ENCODE measurements around the gene SSX2IP.
"Not testable (repeated sequence)": the region's sequence is repeated elsewhere in the genome, so short reads cannot be mapped to it uniquely, and the experiment has no call there.

The SSX2IP gene

DNA sequence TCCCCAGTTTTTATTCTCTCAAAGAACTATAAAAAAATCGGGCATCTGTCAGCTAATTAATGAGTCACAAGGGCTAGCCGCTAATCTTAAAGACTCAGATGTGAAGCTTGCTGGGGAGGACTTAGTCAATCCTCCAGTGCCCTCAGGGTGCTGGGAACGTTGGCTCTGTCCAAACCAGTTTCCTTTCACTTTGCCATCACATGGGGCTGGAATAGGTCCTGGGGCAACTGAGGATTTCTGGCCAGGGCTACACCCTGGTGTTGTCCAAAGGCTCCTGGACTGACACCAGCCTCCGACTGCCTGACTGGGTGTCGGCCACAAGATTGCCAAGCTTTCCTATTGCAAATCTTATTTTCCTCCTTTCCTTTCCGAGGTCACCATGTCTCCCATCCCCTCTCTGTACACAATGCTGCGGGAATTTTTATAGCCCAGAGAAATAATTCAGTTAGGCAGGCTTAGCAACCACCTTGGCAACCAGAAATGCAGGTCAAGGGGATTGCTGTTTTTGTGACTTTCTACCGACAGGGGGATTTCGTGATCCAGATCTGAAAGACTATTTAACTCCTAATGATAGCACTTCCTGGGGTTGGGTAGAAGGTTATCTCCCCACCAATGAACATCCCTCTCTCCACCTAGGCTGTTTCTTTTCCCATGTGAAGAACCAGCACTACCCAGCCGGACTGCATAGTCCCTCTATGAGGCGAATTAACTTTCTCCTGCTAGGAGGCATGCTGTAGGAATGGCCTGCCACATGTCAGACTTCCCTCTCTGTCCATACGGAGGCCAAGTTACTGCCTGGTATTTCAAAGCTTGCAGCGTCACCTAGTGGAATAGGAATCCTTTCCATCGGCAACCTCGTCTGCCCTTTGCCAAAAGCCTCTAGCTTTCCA, 86.1 kb downstream of the SSX2IP start:
- no peaks in the 10 kb centered on the region for H3K36me3 ChIP-seq (ENCODE audit: insufficient read depth, insufficient read length, low read length)
- H3K27me3 ChIP-seq (ENCODE audit: insufficient read depth, insufficient read length), result no peaks in the 10 kb centered on the region
- no peak overlapping the region for H3K4me3 ChIP-seq (ENCODE audit: insufficient read length, low read depth)
- peak; percentile 48 for DNase-seq (ENCODE audit: low read depth, low spot score)
- H3K4me1 ChIP-seq (ENCODE audit: insufficient read depth, insufficient read length), result no peaks in the 10 kb centered on the region
- H3K9ac ChIP-seq (ENCODE audit: insufficient read length, low read depth), result no peak overlapping the region
- TF ChIP-seq YY1 (IDR thresholded peaks at IDR 0.05; ENCODE audit: insufficient read depth, insufficient read length) (no peak), ZNF274 (IDR thresholded peaks at IDR 0.05; ENCODE audit: low read depth, low read length) (no peak), SUZ12 (IDR thresholded peaks at IDR 0.05; ENCODE audit: extremely low read depth, insufficient read depth, insufficient read length) (no peak)
- H3K9me3 ChIP-seq (ENCODE audit: insufficient read depth, low read length), result peaks cover 52% of the 10 kb centered on the region

DNA sequence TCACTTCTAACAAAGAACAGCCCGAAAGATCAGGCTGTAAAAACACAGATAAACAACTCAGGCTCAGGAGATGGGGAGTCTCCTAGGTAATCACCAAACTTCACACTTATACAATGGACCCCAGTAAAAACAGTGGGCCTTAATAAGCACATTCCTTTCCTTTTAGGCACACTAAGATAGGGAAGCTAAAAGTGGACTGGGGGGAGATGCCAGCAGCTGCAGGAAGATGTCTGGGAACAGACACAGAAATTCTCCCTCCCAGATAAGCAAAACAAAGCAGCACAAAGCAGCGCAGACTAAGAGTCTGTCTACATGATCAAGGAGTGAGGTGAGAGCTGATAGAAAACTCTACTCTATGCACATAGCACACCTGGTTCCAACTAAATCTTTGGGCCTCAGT, 87.0 kb downstream of the SSX2IP start:
- peaks cover 45% of the 10 kb centered on the region for H3K9me3 ChIP-seq (ENCODE audit: insufficient read depth, low read length)
- peak; percentile 28 for DNase-seq (ENCODE audit: low read depth, low spot score)
- no peak overlapping the region for H3K4me3 ChIP-seq (ENCODE audit: insufficient read length, low read depth)
- H3K27me3 ChIP-seq (ENCODE audit: insufficient read depth, insufficient read length), result no peaks in the 10 kb centered on the region
- no peak overlapping the region for H3K9ac ChIP-seq (ENCODE audit: insufficient read length, low read depth)
- TF ChIP-seq SUZ12 (IDR thresholded peaks at IDR 0.05; ENCODE audit: extremely low read depth, insufficient read depth, insufficient read length) (no peak), ZNF274 (IDR thresholded peaks at IDR 0.05; ENCODE audit: low read depth, low read length) (no peak)
- H3K36me3 ChIP-seq (ENCODE audit: insufficient read depth, insufficient read length, low read length), result no peaks in the 10 kb centered on the region
- H3K4me1 ChIP-seq (ENCODE audit: insufficient read depth, insufficient read length), result no peaks in the 10 kb centered on the region

DNA sequence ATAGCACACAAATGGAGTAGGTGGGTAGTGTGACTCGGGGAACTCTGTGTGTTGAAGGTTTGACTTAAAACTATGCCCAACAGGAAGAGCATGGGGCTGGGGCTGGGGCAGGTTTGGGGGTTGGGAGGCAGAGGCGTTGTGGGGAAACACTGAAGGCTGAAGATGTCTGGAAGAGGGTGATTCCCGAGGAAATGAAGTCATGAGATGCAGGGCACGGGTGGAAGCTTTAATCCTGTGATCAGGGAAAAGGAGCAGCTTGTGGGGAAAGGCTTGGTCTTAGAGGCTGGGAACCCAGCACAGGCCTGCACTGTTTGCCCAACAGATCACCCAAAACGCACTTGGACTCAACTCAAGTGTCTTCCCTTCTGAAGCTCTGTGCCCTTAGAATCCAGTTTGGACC, 89.5 kb downstream of the SSX2IP start:
- H3K27me3 ChIP-seq (ENCODE audit: insufficient read depth, insufficient read length), result no peaks in the 10 kb centered on the region
- no peak overlapping the region for H3K9ac ChIP-seq (ENCODE audit: insufficient read length, low read depth)
- no peaks in the 10 kb centered on the region for H3K4me1 ChIP-seq (ENCODE audit: insufficient read depth, insufficient read length)
- TF ChIP-seq SUZ12 (IDR thresholded peaks at IDR 0.05; ENCODE audit: extremely low read depth, insufficient read depth, insufficient read length) (no peak), ZNF274 (IDR thresholded peaks at IDR 0.05; ENCODE audit: low read depth, low read length) (no peak), YY1 (IDR thresholded peaks at IDR 0.05; ENCODE audit: insufficient read depth, insufficient read length) (no peak)
- peaks cover 21% of the 10 kb centered on the region for H3K9me3 ChIP-seq (ENCODE audit: insufficient read depth, low read length)
- no peaks in the 10 kb centered on the region for H3K36me3 ChIP-seq (ENCODE audit: insufficient read depth, insufficient read length, low read length)
- DNase-seq (ENCODE audit: low read depth, low spot score), result no peak
- H3K4me3 ChIP-seq (ENCODE audit: insufficient read length, low read depth), result no peak overlapping the region

DNA sequence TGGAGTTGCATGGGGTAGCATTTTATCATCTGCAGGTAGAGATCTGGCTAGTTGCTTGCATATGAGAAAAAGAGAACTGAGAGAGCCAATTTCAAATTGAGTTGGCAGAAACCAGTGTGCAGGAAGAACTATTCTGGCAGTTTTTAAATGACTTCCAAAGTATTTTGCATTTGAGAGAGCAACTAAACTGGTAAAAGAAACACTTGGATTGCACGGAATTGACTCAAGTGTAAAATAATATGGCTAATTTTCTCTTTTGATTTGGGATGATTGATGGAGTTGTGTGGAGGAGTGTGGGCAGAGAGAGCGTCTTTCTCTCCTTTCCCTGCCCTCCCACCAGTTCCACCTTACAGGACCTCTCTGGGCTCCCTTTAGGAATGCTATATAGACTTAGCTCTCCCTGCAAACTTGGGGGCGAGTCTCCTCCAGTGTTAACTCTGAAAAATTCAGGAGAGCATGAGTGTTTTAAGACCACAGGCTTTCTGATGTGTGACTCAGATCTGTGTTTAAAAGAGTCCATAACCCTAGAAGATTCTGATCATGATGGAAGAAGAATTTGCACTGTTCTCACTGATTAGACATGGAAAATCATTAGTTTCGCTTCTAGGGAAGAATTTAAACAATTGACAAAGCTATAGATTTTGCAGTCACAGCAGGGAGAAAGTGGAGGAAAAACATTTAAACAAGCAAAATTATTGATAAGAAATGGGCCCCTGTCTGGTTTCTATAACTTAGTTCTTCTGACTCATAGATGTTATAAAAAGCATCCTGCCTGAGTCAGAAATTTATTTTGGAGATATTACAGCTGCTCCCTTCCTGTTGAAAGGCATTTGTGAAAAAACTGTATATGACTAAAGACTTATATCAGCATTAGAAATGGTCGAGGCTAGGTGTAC, 91.2 kb downstream of the SSX2IP start:
- TF ChIP-seq SUZ12 (IDR thresholded peaks at IDR 0.05; ENCODE audit: extremely low read depth, insufficient read depth, insufficient read length) (no peak), ZNF274 (IDR thresholded peaks at IDR 0.05; ENCODE audit: low read depth, low read length) (no peak), YY1 (IDR thresholded peaks at IDR 0.05; ENCODE audit: insufficient read depth, insufficient read length) (no peak)
- no peak overlapping the region for H3K9ac ChIP-seq (ENCODE audit: insufficient read length, low read depth)
- peaks cover 4% of the 10 kb centered on the region; the same call in 1 of the 2 replicates for H3K9me3 ChIP-seq (ENCODE audit: insufficient read depth, low read length)
- H3K4me1 ChIP-seq (ENCODE audit: insufficient read depth, insufficient read length), result no peaks in the 10 kb centered on the region
- H3K4me3 ChIP-seq (ENCODE audit: insufficient read length, low read depth), result no peak overlapping the region
- no peak for DNase-seq (ENCODE audit: low read depth, low spot score)
- H3K36me3 ChIP-seq (ENCODE audit: insufficient read depth, insufficient read length, low read length), result no peaks in the 10 kb centered on the region
- H3K27me3 ChIP-seq (ENCODE audit: insufficient read depth, insufficient read length), result no peaks in the 10 kb centered on the region

DNA sequence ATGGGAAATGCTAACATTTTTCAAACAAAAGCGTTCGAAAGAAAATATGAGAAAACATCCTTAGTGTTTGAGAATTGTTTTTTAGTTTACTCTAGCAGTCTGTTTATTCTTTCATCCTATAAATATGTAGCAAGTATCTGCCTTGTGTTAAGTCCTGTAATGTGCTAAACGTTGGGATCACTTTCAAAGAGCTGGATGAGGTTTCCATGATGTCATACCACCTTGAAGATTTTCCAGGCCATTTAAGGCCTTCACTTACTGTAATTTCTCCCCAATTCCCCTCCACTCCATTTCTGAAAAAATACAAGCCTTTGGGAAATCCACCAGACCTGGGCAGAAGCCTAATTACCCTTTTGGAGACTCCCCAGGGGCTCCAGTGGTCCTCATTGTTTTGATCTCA, 91.8 kb downstream of the SSX2IP start:
- H3K4me3 ChIP-seq (ENCODE audit: insufficient read length, low read depth), result no peak overlapping the region
- no peaks in the 10 kb centered on the region for H3K27me3 ChIP-seq (ENCODE audit: insufficient read depth, insufficient read length)
- no peak for TF ChIP-seq YY1 (IDR thresholded peaks at IDR 0.05; ENCODE audit: insufficient read depth, insufficient read length)
- no peak for TF ChIP-seq ZNF274 (IDR thresholded peaks at IDR 0.05; ENCODE audit: low read depth, low read length)
- no peak for TF ChIP-seq SUZ12 (IDR thresholded peaks at IDR 0.05; ENCODE audit: extremely low read depth, insufficient read depth, insufficient read length)
- H3K36me3 ChIP-seq (ENCODE audit: insufficient read depth, insufficient read length, low read length), result no peaks in the 10 kb centered on the region
- H3K9me3 ChIP-seq (ENCODE audit: insufficient read depth, low read length), result no peaks in the 10 kb centered on the region
- no peak for DNase-seq (ENCODE audit: low read depth, low spot score)
- no peak overlapping the region for H3K9ac ChIP-seq (ENCODE audit: insufficient read length, low read depth)
- no peaks in the 10 kb centered on the region for H3K4me1 ChIP-seq (ENCODE audit: insufficient read depth, insufficient read length)

DNA sequence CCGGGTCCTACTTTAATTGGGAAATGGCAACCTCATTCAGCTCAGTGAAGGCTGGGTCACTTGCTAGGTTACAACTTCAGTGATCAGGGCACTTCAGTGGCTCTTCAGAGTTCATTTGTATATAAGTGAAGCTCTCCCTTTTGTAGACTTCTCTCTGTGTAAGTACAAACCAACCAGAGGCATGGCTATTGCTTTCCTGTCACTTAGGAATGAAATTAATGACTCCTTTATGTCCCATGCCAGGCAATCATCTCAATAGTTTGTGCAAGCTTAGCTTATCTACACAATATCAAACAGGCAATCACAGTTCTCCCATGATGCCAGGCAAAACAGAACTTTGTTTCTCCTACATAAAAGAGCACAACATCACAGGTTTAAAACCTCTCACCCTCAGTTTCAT, 93.2 kb downstream of the SSX2IP start:
- TF ChIP-seq ZNF274 (IDR thresholded peaks at IDR 0.05; ENCODE audit: low read depth, low read length) (no peak), SUZ12 (IDR thresholded peaks at IDR 0.05; ENCODE audit: extremely low read depth, insufficient read depth, insufficient read length) (no peak), YY1 (IDR thresholded peaks at IDR 0.05; ENCODE audit: insufficient read depth, insufficient read length) (no peak)
- no peak overlapping the region for H3K4me3 ChIP-seq (ENCODE audit: insufficient read length, low read depth)
- H3K27me3 ChIP-seq (ENCODE audit: insufficient read depth, insufficient read length), result no peaks in the 10 kb centered on the region
- DNase-seq (ENCODE audit: low read depth, low spot score), result no peak
- H3K9me3 ChIP-seq (ENCODE audit: insufficient read depth, low read length), result no peaks in the 10 kb centered on the region
- no peaks in the 10 kb centered on the region for H3K36me3 ChIP-seq (ENCODE audit: insufficient read depth, insufficient read length, low read length)
- no peak overlapping the region for H3K9ac ChIP-seq (ENCODE audit: insufficient read length, low read depth)
- H3K4me1 ChIP-seq (ENCODE audit: insufficient read depth, insufficient read length), result no peaks in the 10 kb centered on the region

DNA sequence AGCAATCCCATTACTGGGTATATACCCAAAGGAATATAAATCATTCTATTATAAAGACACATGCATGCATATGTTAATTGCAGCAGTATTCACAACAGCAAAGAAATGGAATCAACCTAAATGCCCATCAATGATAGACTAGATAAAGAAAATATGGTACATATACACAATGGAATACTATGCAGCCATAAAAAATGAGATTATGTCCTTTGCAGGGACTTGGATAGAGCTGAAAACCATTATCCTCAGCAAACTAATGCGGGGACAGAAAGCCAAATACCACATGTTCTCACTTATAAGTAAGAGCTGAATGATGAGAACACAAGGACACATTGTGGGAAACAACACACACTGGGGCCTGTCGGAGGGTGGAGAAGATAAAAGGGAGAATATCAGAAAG, 95.3 kb downstream of the SSX2IP start:
- H3K9me3 ChIP-seq (ENCODE audit: insufficient read depth, low read length); DNase-seq (ENCODE audit: low read depth, low spot score): not testable (repeated sequence)

More for the DNA sequence above, 95.3 kb downstream of the SSX2IP start:
- not testable (repeated sequence) for H3K36me3 ChIP-seq (ENCODE audit: insufficient read depth, insufficient read length, low read length); H3K9ac ChIP-seq (ENCODE audit: insufficient read length, low read depth); H3K4me1 ChIP-seq (ENCODE audit: insufficient read depth, insufficient read length); H3K4me3 ChIP-seq (ENCODE audit: insufficient read length, low read depth); H3K27me3 ChIP-seq (ENCODE audit: insufficient read depth, insufficient read length)
